GM18861 (cell line): ENCODE measurements around the gene TMEM119.

Experiments
- ATAC-seq: cut with Tn5 transposase; IDR thresholded peaks from one replicate; pipeline ENCODE4 v1.9.1; 2021; ENCODE audit not compliant: unreplicated experiment

Gene TMEM119, protein sequence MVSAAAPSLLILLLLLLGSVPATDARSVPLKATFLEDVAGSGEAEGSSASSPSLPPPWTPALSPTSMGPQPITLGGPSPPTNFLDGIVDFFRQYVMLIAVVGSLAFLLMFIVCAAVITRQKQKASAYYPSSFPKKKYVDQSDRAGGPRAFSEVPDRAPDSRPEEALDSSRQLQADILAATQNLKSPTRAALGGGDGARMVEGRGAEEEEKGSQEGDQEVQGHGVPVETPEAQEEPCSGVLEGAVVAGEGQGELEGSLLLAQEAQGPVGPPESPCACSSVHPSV

DNA sequence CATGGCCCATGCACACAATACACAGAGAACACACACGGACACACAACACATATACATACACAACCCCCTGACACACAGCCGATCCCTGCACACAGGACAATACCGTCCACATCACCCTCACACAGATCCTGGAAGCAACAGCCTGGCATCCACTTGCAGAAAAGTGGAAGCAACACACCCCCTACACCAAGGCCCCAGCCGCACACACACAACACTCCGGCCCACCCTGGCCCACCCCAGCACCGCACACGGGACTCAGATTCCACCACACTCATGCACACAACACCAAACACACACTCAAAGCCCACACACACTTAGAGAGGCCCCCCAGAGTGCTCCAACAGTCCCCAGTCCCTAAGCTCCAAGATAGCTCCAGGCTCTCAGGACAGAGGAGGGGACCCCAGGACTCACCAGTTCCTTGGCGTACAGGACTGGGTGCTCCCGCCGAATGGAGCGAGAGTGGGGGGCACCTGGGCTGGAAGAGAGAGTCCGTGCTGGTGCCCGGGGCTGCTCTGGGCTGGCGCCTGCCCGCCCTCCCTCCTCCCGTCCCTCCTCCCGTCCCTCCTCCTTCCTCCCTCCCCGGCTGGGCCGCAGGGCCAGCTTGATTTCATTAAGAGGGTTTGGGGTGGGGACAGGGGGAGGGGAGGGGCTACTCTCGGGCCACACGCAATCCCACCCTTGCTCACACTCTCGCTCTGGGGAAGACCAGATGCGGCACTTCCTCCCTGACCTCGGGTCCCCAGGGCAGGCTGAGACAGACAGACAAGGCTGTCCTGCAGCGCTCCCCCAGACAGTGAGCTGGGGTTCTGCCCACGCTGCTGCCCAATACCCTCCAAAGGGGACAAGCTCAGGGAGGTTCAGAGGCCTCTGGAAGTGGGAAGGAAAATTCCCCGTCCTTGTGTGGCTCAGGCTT lies at the start of gene TMEM119:
TMEM119 (minus strand) TSS at position 526 of the 913 bp plus-strand sequence. CDS start 5,701 bp downstream, outside the sequence.
- ATAC-seq: no peak

DNA sequence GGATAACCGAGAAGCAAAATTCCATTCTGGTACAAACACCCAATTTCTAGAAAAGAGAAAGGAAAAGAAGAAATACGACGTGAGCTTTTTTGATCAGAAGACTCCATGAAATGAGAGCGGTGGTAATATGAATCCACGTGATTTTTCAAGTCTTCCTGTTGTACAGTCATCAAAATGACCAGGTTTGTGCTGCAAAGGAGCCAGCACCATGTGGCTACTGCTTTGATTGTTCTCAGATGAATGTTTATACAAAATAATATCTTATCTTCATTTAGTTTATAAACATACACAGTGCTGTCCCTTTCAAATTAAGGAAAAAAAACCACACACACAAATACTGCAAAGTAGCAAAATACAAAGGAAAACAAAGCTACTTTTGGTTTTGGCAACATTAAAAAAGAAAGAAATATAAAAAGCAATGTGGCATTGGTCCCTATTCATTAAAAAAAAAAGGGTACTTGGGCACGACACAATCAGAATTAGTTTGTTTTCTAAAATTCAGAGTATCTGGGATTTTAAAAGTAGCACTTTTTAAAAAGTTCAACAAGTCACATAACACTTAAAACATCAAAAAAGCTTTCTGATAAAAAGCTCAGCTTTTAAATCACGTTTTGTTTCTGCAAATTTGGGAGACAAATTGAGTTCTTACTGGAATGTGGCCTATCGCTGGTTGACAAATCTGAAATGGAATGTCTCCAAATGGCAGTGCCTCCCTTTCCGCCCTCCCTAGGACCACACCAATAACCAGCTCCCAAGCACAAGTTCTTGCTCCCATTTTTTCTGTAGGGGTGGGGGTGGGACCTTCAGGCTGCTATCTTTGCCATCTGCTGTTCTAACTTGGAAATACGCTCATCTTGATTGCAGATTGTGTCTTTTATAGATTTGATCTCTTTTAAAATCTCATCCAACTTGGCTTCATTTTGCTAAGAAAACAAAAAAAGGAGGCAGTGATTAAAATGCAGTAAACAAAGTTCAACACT lies 49.0 kb upstream of the TMEM119 start:
- ATAC-seq: no peak

DNA sequence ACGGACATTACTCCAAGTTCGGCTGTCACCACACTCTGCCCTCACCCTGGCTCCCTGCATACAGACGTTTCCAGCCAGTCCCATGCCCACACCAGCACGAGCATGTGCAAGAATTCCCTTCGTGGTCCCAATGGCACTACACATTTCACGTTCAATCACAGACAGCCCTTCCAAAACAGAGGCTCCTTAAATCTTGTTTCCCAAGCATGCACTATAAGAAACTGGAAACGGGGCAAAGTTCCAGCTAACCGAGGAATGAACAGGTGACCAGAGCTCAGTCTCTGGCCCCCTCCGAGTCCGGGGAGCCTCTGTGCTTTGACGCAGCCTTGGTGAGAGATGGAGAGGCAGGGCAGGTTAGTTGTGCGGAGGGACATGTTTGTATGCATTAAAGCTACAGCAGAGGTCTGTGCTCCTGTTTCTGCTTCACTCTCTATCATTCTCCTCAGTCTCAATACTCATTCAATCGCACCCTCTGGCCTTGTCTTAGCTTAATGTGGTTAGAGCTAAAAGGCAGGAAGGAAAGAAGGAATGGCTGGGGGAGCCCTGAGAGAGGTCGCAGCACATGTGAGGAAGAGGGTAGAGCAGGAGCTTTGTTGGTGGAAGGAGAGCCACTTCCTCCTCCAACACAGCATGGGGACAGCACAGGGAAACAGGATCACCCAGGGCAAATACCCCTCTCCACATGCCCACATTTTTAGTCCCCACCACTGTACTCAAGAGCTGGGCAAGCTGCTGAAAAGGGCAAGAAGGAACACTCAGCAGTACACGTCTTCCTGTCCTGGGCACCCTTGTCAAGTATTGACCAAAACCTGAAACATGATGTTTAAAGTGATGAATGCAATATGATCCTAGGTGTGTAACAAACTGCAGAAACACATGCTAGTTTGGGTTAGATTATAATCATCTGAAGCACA lies 48.1 kb upstream of the TMEM119 start:
- ATAC-seq: no peak

DNA sequence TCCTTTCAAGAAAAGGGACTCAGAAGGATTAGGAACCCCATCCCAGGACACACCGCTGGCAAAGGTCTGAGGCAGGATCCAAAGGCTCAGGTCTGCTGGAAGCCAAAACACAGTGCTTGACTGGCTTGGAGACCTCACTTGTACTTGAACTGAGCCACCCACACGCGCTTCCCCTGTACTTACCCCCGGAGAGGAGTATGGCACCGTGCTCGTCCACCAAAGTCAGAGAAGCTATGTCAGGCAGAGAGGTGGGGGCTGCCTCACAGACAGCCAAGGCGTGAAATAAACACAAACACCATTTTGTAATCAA lies 46.9 kb upstream of the TMEM119 start:
- ATAC-seq: no peak

DNA sequence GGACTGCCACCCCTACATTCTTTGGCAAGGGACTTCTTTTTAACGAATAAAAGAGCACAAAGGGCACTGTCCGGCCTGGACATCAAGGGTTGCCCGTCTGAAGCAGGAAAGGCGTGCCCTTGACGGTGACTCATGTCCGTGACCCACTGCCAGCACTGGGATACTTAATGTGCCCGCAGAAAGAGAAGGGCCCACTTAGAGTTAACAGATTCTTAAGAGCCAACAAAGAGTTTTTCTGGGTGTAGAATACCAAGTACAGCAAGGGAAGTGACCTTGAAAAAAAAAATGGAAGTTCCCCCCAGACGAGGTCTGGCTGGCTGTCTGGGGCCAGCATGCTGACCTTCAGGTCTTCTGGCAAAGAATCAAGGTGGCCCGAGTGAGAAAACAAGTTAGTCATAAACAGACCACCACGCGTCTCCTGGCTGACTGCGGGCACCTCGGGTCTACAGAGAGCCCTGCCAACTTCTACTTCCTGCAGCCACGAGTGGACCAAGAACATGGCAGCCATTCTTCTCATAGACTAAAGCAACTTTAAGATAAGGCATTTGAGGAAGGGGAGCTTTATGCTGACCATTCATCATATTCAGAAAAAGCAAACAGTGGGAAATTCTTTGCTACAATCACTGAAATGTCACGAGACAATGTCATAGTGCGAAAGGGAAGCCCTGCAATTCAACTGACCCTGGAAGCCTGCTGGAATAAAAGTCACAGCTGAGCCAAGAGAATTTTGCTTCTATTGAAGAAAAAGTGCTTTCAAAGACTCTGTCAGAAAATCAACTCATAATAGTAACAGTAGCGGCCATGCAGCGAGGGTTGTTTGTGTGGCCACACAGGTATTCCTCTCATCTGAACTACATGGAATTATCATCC lies 46.3 kb upstream of the TMEM119 start:
- no peak for ATAC-seq

DNA sequence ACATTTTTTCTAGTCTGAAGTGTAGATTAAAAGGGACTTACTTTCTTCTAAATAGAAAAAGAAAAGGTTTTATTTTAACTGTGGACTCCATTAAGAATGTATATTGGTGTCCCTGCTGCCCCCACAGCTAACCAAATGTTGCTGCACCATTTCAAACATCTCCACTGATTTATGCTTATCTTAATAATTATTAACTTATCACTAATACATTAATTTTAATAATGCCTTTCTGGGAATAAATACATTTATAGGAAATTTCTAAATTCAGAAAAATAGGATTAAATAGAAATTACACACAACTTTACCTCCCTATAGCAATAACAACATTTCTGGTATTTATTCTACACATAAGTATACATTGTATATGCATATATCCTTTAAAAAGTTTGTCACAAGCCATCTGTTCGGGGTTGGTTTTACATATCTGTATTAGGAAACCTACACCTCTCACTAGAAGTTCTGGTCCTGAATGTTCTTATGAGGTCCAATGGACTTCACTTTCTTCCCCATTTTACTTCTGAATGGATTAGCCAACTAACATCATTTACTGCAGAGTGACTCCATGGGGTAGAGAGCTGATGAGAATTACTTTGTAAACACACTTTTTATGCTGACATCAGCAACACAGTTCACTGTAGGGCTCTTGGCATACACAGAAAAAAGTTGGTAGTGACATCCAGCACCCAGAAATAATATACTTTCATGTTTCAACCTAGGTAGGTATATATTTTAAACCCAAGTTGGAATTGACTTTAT lies 45.2 kb upstream of the TMEM119 start:
- ATAC-seq: no peak

DNA sequence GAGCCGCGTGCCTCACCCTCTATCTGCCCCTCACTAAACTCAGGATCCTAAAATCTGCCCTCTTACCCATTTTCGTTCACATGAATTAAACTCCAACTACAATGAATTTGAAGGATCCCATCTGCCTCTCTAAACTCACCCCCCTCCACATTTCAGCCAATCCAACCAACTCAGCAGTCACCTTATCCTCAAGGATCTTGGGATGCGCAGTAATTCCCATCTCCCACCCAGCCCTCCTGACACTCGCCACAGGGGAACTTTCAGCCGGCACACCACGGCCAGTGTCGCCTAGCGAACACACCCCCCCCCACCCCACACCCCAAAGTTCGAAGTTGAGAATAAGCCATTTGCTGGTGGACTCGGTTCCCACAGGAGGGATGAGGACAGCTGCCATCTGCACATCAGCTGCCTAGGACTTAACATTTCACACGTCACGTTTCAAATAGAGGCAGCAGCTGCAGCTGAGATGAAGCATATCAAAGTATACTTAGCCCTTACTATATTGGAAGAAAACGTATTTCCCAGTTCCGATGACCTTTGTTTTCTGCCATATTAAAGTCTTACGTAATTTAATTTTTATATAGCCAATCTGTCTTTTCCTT lies 44.5 kb upstream of the TMEM119 start:
- no peak for ATAC-seq

DNA sequence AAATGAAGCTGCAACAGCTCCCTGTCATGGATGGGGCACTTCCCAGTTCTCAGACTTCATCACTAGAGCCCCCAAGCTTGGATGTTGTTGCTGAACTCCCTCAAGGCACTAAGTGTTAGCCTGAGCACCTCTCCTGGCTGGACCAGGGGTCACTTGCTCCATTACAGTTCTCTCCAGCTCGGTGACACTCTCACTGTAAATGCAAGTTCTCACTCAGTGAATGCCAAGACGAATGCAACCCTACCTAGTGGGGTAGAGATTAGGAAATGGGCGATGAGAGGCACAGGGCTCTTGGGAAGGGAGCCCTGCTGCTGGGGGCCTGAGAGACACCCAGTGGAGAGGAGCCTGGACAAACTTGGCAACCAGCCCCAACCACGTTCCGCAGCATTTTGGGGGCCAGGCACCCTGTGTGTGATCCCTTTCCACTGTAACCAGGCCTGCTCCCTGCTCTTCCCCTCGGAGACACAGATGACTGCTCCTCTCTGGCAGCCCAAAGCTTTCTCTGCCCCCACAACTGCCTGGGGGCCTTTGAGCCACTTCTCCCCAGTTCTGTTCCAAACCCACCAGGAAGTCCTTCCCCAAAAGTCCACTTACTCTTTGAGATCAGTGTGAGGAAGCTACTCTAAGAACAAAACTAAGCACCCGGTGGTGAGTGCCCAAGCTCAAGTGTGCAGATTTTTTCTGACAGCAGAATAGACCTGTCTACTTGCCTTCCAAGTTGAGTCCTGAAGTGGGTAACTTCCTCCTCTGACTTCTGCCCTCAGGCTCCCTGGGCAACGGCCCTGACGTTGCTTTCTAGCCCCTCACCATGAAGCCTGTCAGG lies 43.8 kb upstream of the TMEM119 start:
- no peak for ATAC-seq

DNA sequence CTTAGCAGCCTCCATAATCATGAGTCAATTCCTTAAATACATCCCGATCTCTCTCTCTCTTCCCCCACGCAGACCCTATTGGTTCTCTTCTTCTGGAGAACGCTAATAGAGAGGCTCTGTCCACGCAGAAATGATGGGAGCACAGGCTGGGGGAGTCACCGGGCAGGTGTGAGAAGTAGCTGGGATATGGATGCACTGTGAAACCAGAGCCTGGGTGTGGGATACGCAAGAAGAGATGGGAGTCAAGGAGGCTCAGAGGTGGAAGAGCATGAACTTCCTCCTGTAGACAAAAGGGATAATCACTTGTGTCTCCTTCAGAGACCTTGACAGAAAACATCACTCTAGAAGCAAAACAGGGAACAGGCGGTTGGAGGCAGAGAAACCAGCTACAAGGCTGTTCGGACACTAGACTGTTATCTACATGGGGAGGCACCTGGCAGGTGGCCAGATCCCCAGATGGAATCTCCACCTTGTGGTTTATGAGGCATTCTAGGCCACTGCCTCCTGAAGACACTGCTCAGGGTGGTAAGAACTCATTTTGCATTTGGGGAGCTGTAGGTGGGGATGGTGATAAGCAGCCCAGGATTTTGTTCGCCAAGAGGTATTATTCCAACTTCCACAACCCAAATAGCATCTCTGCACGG lies 43.0 kb upstream of the TMEM119 start:
- no peak for ATAC-seq

DNA sequence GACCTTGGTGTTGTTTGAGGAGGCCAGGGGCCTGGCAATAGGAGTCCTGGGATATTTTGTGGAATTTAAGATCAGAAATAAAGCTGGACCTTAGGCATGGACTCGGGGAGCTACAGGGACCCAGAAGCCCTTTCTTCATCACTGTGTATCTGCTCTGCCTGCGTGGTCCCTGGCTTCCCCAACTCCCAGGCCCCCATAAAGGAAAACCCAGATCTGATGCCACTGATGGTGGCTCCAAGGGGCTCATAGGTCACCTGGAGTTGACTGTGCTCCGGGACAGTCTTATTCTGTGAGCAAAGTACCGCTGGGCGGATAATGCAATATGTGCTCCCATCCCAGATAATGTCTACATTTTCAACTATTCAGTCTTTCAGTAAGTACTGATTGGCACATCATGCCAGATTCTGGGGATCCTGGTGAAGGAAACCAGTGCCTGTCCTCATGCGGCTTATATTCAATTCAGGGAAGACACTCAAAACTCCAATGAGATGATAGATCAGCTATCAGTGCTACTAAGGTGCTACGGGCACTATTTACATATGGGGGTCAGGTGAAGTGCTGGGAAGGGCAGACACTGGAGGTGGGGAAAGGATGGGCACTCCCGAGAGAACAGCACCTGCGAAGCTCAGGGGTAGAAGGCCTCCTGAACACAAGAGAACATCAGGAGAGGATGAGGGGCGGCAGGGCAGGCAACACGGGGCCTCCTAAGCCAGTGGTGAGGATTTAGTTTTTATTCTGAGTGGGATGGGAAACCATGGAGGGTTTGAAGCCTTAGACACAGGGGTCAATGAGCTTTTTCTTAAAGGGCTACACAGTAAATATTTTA lies 41.3 kb upstream of the TMEM119 start:
- ATAC-seq: no peak

DNA sequence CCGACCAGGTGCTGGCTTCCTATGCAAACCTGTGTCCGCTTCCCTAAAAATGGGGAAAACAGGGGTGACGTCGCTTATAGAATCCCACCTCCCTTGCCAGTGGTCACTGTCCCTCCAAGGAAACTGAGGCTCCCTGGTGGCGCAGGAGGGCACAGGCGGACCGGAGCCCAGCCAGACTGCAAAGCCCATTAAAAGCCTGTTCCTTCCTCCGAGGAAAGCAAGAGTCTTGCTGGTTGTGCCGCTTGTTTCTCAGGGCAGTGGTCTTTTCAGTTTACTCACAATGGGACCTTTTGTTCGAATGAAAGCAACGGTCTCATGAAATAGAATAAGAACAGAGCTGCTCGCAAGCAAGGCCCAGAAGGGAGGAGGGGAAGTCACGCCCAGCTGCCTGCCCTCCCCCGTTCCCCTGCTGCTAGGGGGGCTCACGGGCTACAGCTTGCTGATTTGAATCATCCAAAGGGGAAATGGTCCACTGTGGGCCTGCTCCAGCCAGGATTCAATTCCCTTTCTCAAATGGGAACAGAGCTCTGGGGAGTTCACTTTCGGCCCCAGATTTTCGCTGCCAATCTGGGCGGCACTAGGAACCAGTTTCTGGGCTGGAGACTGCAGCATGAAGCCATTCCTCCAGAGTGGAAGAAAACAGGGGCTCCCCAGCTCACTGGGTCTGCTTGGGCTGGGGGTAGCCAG lies 40.4 kb upstream of the TMEM119 start:
- no peak for ATAC-seq

DNA sequence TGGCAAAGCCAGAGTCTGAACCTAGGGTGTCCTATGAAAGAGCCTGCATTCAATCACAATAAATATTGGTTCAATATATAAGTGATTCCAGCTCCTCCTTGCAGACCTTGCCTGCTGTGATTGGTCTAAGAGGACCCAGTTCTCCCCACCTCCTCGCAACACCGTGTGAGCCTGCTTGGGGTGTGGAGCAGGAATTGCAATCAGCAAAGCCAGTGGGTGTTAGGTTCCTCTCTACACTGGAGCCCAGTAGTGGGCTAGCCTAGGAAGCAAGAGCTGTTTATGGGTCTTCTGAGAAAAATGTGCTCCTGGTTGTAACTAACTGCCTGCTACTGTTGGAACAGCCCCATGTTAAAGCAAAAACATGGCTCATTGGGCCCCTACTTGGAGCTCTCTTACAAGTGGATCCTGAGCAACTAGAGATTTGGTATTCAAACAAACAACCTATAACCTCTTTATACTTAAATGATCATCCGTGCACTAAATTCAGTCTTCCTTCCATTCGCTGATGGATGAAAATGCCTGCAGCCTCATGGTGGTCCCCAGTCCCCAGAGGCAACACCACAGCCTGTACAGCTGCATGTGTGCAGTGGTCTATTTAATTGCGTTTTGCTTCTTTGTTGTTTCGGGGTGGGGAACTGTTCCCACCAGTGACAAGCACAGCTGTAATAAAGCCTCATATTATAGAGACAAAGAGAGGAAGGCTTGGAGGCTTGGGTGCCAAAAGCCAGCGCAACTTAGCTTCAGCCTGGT lies 39.5 kb upstream of the TMEM119 start:
- no peak for ATAC-seq

DNA sequence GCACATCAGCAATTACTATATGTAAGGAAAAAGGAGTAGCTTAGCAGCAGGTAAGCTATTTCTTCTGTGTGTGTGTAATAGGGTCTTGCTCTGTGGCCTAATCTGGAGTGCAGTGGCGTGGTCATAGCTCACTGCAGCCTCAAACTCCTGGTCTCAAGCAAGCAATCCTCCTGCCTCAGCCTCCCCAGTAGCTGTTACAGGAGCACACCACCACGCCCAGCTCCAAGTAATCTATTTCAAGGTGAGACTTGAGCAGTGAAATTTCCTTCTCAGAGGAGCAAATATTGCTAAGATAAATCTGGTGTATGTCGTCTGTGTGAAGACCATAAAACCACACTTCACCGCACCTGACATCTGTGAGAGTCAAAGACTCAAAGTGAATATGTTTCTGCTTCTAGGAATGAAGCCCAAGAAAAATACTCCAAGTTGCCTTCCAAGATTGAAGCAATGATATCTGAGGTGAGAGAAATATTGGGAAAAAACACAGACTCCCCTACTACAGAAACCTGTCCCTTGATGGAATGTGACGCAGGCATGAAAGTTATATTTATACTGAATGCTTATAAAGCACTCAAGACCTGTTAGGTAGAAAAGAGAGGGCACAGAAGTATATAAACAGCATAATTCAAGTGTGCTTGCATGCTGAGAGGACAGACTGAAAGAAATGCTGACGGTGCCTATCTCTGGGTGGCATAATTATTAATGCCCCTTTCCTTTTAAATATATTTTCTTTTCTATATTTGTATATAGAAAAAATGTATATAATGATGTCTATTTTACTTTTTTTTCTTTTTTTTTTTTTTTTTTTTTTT lies 38.3 kb upstream of the TMEM119 start:
- no peak for ATAC-seq
